HepG2 (cell line): ENCODE results near the gene WWP2. TPM values are rescaled to one million over a fixed set of nuclear protein-coding genes. Genes with fewer than 3 reads are reported as not detected.

Experiments
- ATF7-NPFF ChIP-seq: sonication (generic); formaldehyde crosslinking; IDR thresholded peaks from 2 replicates; pipeline ENCODE4 v1.8.1; 2023; ENCODE audit warnings: mild to moderate bottlenecking, low read depth, missing genetic modification reagents, moderate library complexity
- ATRX ChIP-seq: sonication (generic); formaldehyde crosslinking; IDR thresholded peaks from 2 replicates; pipeline ENCODE4 v1.4.0; 2020; ENCODE audit warnings: missing genetic modification reagents, borderline replicate concordance
- EHMT2 ChIP-seq: fragments of 200-600 bp; sonication (generic); IDR thresholded peaks from 2 replicates; pipeline ENCODE4 v1.7.0; 2017; ENCODE audit warnings: antibody characterized with exemption, low read depth, low read length, borderline replicate concordance
- KDM5A ChIP-seq: fragments of 200-600 bp; sonication (generic); IDR thresholded peaks from 2 replicates; pipeline ENCODE4 v1.7.0; 2018; ENCODE audit warnings: antibody characterized with exemption, mild to moderate bottlenecking, low read length, borderline replicate concordance
- MED8 ChIP-seq: sonication (generic); formaldehyde crosslinking; IDR thresholded peaks from 2 replicates; pipeline ENCODE4 v1.8.1; 2023; ENCODE audit warnings: mild to moderate bottlenecking, missing genetic modification reagents; ENCODE audit not compliant: insufficient replicate concordance
- MEF2D ChIP-seq: sonication (generic); formaldehyde crosslinking; IDR thresholded peaks from 2 replicates; pipeline ENCODE4 v1.5.1; 2020; ENCODE audit warnings: mild to moderate bottlenecking, missing genetic modification reagents
- NFATC3 ChIP-seq: sonication (generic); formaldehyde crosslinking; IDR thresholded peaks from 2 replicates; pipeline ENCODE4 v1.5.1; 2020; ENCODE audit warnings: mild to moderate bottlenecking, missing genetic modification reagents
- NFYC ChIP-seq: IDR thresholded peaks from 2 replicates; pipeline ENCODE4 v1.6.1; 2016; ENCODE audit warnings: missing genetic modification reagents, missing compliant biosample characterization
- POLR2AphosphoS5 ChIP-seq: IDR thresholded peaks from 2 replicates; pipeline ENCODE4 v1.6.1; 2012; ENCODE audit warnings: low read depth, low read length
- ZNF10 ChIP-seq: sonication (generic); formaldehyde crosslinking; IDR thresholded peaks from 2 replicates; pipeline ENCODE4 v1.4.0; 2020; ENCODE audit warnings: mild to moderate bottlenecking, low read depth, missing genetic modification reagents, borderline replicate concordance
- ZNF350 ChIP-seq: sonication (generic); formaldehyde crosslinking; IDR thresholded peaks from 2 replicates; pipeline ENCODE4 v1.4.0; 2020; ENCODE audit warnings: mild to moderate bottlenecking, low read depth, missing genetic modification reagents, borderline replicate concordance
- ZNF451 ChIP-seq: sonication (generic); formaldehyde crosslinking; IDR thresholded peaks from 2 replicates; pipeline ENCODE4 v1.5.0; 2020; ENCODE audit warnings: mild to moderate bottlenecking, missing genetic modification reagents
- ZNF619 ChIP-seq: sonication (generic); formaldehyde crosslinking; IDR thresholded peaks from 2 replicates; pipeline ENCODE4 v1.4.0; 2020; ENCODE audit warnings: mild to moderate bottlenecking, missing genetic modification reagents
- polyA plus RNA-seq, 8 experiments: library from polyadenylated mRNA; depleted of rRNA in 3 of 8; stranded (reverse) in 7 of 8; unstranded in 1 of 8; fragments of >200 nt; fragmentation: Illumina TruSeq in 4 of 8; extraction: Trizol in 4 of 8; gene quantifications; 2 replicates each; pipeline versions ENCODE4 v1.2.1 to v1.2.3, GENCODE V29; 2011 to 2016; ENCODE audit warnings: low read depth in 4 of 8, missing spikeins in 1 of 8, mixed read lengths in 1 of 8; ENCODE audit not compliant: insufficient read depth in 1 of 8
- total RNA-seq, 5 experiments: library from RNA; depleted of rRNA; stranded (reverse); fragments of >200 nt; fragmentation: Illumina TruSeq; extraction: Trizol; gene quantifications; 2 replicates each; pipeline ENCODE4 v1.2.3, GENCODE V29; 2016; ENCODE audit warnings: low read depth in 1 of 5
- TF ChIP-seq, protein P1 (sequence below): sonication (generic); formaldehyde crosslinking; IDR thresholded peaks from 2 replicates; pipeline ENCODE4 v1.4.0; 2020; ENCODE audit warnings: low read depth, missing genetic modification reagents
- TF ChIP-seq, protein P2 (sequence below): sonication (generic); formaldehyde crosslinking; IDR thresholded peaks from 2 replicates; pipeline ENCODE4 v1.8.1; 2023; ENCODE audit warnings: missing genetic modification reagents, mild to moderate bottlenecking, borderline replicate concordance
- TF ChIP-seq, protein P3 (sequence below): sonication (generic); formaldehyde crosslinking; IDR thresholded peaks from 2 replicates; pipeline ENCODE4 v1.4.0; 2020; ENCODE audit warnings: missing genetic modification reagents
- TF ChIP-seq, protein P4 (sequence below): sonication (generic); formaldehyde crosslinking; IDR thresholded peaks from 2 replicates; pipeline ENCODE4 v1.8.1; 2023; ENCODE audit warnings: mild to moderate bottlenecking, moderate library complexity, missing genetic modification reagents
- TF ChIP-seq, protein P5 (sequence below): conservative IDR thresholded peaks from 2 replicates; pipeline ENCODE4 v1.6.1; 2018; ENCODE audit warnings: missing genetic modification reagents
- TF ChIP-seq, protein P6 (sequence below): sonication (generic); formaldehyde crosslinking; IDR thresholded peaks from 2 replicates; pipeline ENCODE4 v1.8.1; 2022; ENCODE audit warnings: mild to moderate bottlenecking, missing genetic modification reagents

Gene WWP2
- total and polyA plus RNA-seq, 2 of the 13 experiments (the other 11 are each of a cell fraction or from before 2014, with no cell fraction given), result 11.4 to 28.2 TPM

DNA sequence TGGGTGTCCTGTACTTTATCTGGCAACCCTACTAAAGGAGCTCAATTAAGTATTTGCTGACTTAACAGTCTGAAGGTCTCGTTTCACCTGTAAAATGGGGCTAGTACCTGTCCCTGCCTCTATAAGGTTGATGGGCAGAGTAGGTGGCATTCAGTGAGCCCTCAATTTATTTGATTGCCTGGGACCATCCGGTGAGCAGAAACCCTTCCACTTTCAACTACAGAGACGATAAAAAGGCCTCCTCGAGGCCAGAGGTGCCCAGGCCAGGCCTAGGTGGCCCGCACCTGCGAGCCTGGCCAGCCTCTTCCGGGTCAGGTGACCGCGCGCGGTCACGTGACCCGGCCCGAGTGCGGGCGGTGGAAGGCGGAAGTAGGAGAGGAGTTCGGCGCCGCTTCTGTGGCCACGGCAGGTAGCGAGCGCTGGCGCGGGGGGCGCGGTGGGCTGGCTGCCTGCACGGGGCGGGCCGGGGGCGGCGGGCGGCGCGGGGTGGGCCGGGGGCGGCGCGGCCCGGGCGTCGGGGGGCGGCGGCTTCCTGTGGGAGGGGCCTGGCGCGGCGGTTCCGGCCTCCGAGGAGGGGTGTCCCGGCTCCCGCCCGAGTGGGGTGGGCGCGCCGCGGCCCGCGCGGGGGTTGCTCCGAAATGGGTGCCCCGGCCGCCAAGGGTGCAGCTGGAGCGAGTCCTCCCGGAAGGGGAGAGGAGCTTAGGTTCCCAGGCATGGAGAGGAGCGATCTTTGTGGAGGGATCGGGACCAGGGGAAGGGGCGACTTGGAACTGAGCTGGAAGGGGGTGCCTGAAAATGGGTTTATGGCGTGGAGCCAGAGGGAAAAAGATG is at the start of gene WWP2 (continued):
- TF ChIP-seq, protein P1, sequence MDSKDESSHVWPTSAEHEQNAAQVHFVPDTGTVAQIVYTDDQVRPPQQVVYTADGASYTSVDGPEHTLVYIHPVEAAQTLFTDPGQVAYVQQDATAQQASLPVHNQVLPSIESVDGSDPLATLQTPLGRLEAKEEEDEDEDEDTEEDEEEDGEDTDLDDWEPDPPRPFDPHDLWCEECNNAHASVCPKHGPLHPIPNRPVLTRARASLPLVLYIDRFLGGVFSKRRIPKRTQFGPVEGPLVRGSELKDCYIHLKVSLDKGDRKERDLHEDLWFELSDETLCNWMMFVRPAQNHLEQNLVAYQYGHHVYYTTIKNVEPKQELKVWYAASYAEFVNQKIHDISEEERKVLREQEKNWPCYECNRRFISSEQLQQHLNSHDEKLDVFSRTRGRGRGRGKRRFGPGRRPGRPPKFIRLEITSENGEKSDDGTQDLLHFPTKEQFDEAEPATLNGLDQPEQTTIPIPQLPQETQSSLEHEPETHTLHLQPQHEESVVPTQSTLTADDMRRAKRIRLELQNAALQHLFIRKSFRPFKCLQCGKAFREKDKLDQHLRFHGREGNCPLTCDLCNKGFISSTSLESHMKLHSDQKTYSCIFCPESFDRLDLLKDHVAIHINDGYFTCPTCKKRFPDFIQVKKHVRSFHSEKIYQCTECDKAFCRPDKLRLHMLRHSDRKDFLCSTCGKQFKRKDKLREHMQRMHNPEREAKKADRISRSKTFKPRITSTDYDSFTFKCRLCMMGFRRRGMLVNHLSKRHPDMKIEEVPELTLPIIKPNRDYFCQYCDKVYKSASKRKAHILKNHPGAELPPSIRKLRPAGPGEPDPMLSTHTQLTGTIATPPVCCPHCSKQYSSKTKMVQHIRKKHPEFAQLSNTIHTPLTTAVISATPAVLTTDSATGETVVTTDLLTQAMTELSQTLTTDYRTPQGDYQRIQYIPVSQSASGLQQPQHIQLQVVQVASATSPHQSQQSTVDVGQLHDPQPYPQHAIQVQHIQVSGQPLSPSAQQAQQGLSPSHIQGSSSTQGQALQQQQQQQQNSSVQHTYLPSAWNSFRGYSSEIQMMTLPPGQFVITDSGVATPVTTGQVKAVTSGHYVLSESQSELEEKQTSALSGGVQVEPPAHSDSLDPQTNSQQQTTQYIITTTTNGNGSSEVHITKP (CRISPR knock-in tag), result 0 out of 2 replicates have a peak, but pooled peaks have one; percentile 60
- TF ChIP-seq, protein P2, sequence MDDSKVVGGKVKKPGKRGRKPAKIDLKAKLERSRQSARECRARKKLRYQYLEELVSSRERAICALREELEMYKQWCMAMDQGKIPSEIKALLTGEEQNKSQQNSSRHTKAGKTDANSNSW (CRISPR knock-in tag), result no peak
- no peak for TF ChIP-seq ATF7-NPFF (CRISPR knock-in tag)
- TF ChIP-seq NFYC (CRISPR knock-in tag), result no peak; the same call in none of the 2 replicates
- TF ChIP-seq, protein P3, sequence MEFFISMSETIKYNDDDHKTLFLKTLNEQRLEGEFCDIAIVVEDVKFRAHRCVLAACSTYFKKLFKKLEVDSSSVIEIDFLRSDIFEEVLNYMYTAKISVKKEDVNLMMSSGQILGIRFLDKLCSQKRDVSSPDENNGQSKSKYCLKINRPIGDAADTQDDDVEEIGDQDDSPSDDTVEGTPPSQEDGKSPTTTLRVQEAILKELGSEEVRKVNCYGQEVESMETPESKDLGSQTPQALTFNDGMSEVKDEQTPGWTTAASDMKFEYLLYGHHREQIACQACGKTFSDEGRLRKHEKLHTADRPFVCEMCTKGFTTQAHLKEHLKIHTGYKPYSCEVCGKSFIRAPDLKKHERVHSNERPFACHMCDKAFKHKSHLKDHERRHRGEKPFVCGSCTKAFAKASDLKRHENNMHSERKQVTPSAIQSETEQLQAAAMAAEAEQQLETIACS, result peak; percentile 59
- TF ChIP-seq KDM5A, result peak; percentile 78; the same call in 1 of the 2 replicates
- no peak for TF ChIP-seq ZNF619 (CRISPR knock-in tag)
- TF ChIP-seq ZNF350 (CRISPR knock-in tag), result peak; percentile 59; the same call in 1 of the 2 replicates
- TF ChIP-seq, protein P4, sequence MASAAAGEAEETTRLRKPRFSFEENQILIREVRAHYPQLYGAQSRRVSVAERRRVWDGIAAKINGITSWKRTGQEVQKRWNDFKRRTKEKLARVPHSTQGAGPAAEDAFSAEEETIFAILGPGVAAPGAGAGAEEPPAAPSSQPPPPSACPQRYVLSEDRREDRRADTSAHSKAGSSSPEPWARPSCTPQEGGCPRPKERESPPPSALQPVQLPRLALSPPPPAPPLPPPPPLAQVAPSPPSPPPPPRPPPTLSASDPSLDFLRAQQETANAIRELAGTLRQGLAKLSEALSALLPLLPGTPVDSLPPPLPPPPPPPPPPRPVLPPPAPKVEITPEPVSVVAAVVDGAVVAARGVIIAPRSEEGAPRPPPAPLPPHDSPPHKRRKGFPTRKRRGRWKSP, result no peak
- no peak for TF ChIP-seq MEF2D (CRISPR knock-in tag)
- TF ChIP-seq ZNF10 (CRISPR knock-in tag), result no peak
- peak; percentile 26; the same call in 1 of the 2 replicates for TF ChIP-seq ZNF451 (CRISPR knock-in tag)
- TF ChIP-seq, protein P5, sequence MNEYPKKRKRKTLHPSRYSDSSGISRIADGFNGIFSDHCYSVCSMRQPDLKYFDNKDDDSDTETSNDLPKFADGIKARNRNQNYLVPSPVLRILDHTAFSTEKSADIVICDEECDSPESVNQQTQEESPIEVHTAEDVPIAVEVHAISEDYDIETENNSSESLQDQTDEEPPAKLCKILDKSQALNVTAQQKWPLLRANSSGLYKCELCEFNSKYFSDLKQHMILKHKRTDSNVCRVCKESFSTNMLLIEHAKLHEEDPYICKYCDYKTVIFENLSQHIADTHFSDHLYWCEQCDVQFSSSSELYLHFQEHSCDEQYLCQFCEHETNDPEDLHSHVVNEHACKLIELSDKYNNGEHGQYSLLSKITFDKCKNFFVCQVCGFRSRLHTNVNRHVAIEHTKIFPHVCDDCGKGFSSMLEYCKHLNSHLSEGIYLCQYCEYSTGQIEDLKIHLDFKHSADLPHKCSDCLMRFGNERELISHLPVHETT (CRISPR knock-in tag), result peak; percentile 88
- TF ChIP-seq ATRX (CRISPR knock-in tag), result no peak
- no peak for TF ChIP-seq MED8 (CRISPR knock-in tag)
- TF ChIP-seq NFATC3, result no peak
- TF ChIP-seq, protein P6, sequence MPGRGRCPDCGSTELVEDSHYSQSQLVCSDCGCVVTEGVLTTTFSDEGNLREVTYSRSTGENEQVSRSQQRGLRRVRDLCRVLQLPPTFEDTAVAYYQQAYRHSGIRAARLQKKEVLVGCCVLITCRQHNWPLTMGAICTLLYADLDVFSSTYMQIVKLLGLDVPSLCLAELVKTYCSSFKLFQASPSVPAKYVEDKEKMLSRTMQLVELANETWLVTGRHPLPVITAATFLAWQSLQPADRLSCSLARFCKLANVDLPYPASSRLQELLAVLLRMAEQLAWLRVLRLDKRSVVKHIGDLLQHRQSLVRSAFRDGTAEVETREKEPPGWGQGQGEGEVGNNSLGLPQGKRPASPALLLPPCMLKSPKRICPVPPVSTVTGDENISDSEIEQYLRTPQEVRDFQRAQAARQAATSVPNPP (CRISPR knock-in tag), result 0 out of 2 replicates have a peak, but pooled peaks have one; percentile 36
- TF ChIP-seq POLR2AphosphoS5, result peak; percentile 85
- TF ChIP-seq EHMT2, result no peak
